ENCODE measurements around the gene WBP2. TPM values are rescaled to one million over a fixed set of nuclear protein-coding genes. Genes with fewer than 3 reads are reported as not detected.

The WBP2 gene
- total RNA-seq, 6 experiments from 2014 or later: 51.4 to 65.5 (median 59.3) TPM

GRCh38 chr17:75806822-75807500 lies 48.2 kb downstream of the WBP2 start:
- Mint-ChIP-seq H3K27ac (no peak overlapping the region), H3K36me3 (ENCODE audit: low read depth) (no peaks in the 10 kb centered on the region), H3K4me3 (no peak overlapping the region)

GRCh38 chr17:75803883-75804282 lies 51.3 kb downstream of the WBP2 start:
- no peaks in the 10 kb centered on the region for H3K9me3 Mint-ChIP-seq
- DNase-seq: no peak
- peaks cover 8% of the 10 kb centered on the region; the same call in 1 of the 2 replicates for H3K36me3 Mint-ChIP-seq (ENCODE audit: low read depth)
- H3K27ac Mint-ChIP-seq: no peak overlapping the region
- no peak for TF ChIP-seq CTCF (IDR thresholded peaks at IDR 0.05)
- no peaks in the 10 kb centered on the region; the same call in 1 of the 2 replicates for H3K27me3 Mint-ChIP-seq (ENCODE audit: insufficient read depth)
- no peak overlapping the region for H3K4me3 Mint-ChIP-seq
- H3K4me1 Mint-ChIP-seq (ENCODE audit: low read depth): no peaks in the 10 kb centered on the region

More at GRCh38 chr17:75806822-75807500, 48.2 kb downstream of the WBP2 start:
- DNase-seq: no peak
- H3K4me1 Mint-ChIP-seq (ENCODE audit: low read depth): no peaks in the 10 kb centered on the region
- H3K27me3 Mint-ChIP-seq (ENCODE audit: insufficient read depth): peaks cover 2% of the 10 kb centered on the region
- no peaks in the 10 kb centered on the region for H3K9me3 Mint-ChIP-seq
- TF ChIP-seq CTCF (IDR thresholded peaks at IDR 0.05): no peak

- H3K9me3 Mint-ChIP-seq: no peaks in the 10 kb centered on the region
- TF ChIP-seq CTCF (IDR thresholded peaks at IDR 0.05): no peak
- H3K27me3 Mint-ChIP-seq (ENCODE audit: insufficient read depth): no peaks in the 10 kb centered on the region
- H3K4me3 Mint-ChIP-seq: no peak overlapping the region
- H3K27ac Mint-ChIP-seq: no peak overlapping the region
- no peak for DNase-seq
- H3K4me1 Mint-ChIP-seq (ENCODE audit: low read depth): no peaks in the 10 kb centered on the region
- peaks cover 8% of the 10 kb centered on the region; the same call in 1 of the 2 replicates for H3K36me3 Mint-ChIP-seq (ENCODE audit: low read depth)
Measured at GRCh38 chr17:75799402-75799801, 55.7 kb downstream of the WBP2 start.

- no peak overlapping the region for H3K27ac Mint-ChIP-seq
- no peak for DNase-seq
- H3K4me1 Mint-ChIP-seq (ENCODE audit: low read depth): peaks cover 14% of the 10 kb centered on the region
- peaks cover 14% of the 10 kb centered on the region; the same call in 1 of the 2 replicates for H3K36me3 Mint-ChIP-seq (ENCODE audit: low read depth)
- no peak for TF ChIP-seq CTCF (IDR thresholded peaks at IDR 0.05)
- no peaks in the 10 kb centered on the region for H3K27me3 Mint-ChIP-seq (ENCODE audit: insufficient read depth)
- no peaks in the 10 kb centered on the region for H3K9me3 Mint-ChIP-seq
- no peak overlapping the region for H3K4me3 Mint-ChIP-seq
Measured at GRCh38 chr17:75795820-75796607, 59.1 kb downstream of the WBP2 start.

Other genes with a start within 250 kb of the WBP2 start
- under 1 TPM in 1 of 6 experiments, not detected in 5; 0.09 TPM for gene SMIM5, start 221.9 kb downstream of the WBP2 start, total RNA-seq (2021; fragmentation: NEBNext Ultra II Directional; extraction: Animal tissue kit (Norgen Biotek cat#: 25700))
- 10 to 100 TPM; 18.7 to 22.6 (median 21.2) TPM for gene RECQL5, start 188.2 kb downstream of the WBP2 start, total RNA-seq (2021; fragmentation: NEBNext Ultra II Directional; extraction: Animal tissue kit (Norgen Biotek cat#: 25700))
- gene SAP30BP, start 188.0 kb downstream of the WBP2 start, total RNA-seq (2021; fragmentation: NEBNext Ultra II Directional; extraction: Animal tissue kit (Norgen Biotek cat#: 25700)): 10 to 100 TPM; 68.4 to 81.5 (median 71.4) TPM
- 1 to 10 TPM in 1 of 6 experiments, under 1 TPM in 4, not detected in 1; 0.28 to 1.0 (median 0.76) TPM for gene ITGB4, start 133.9 kb downstream of the WBP2 start, total RNA-seq (2021; fragmentation: NEBNext Ultra II Directional; extraction: Animal tissue kit (Norgen Biotek cat#: 25700))
- 10 to 100 TPM; 33.8 to 43.2 (median 37.7) TPM for gene GALK1, start 90.1 kb downstream of the WBP2 start, total RNA-seq (2021; fragmentation: NEBNext Ultra II Directional; extraction: Animal tissue kit (Norgen Biotek cat#: 25700))
- 10 to 100 TPM; 12.7 to 18.6 (median 16.2) TPM for gene UNK, start 70.5 kb downstream of the WBP2 start, total RNA-seq (2021; fragmentation: NEBNext Ultra II Directional; extraction: Animal tissue kit (Norgen Biotek cat#: 25700))
- under 1 TPM; 0.17 to 0.78 (median 0.24) TPM for gene UNC13D, start 10.9 kb downstream of the WBP2 start, total RNA-seq (2021; fragmentation: NEBNext Ultra II Directional; extraction: Animal tissue kit (Norgen Biotek cat#: 25700))
- gene TRIM47, start 23.2 kb upstream of the WBP2 start, total RNA-seq (2021; fragmentation: NEBNext Ultra II Directional; extraction: Animal tissue kit (Norgen Biotek cat#: 25700)): 1 to 10 TPM; 1.0 to 2.3 (median 1.5) TPM
- gene TRIM65, start 41.6 kb upstream of the WBP2 start, total RNA-seq (2021; fragmentation: NEBNext Ultra II Directional; extraction: Animal tissue kit (Norgen Biotek cat#: 25700)): 10 to 100 TPM; 10.3 to 12.6 (median 11.0) TPM
- 10 to 100 TPM; 64.9 to 89.8 (median 70.3) TPM for gene MRPL38, start 49.5 kb upstream of the WBP2 start, total RNA-seq (2021; fragmentation: NEBNext Ultra II Directional; extraction: Animal tissue kit (Norgen Biotek cat#: 25700))
- 10 to 100 TPM in 1 of 6 experiments, 1 to 10 TPM in 5; 5.6 to 10.1 (median 6.3) TPM for gene FBF1, start 85.7 kb upstream of the WBP2 start, total RNA-seq (2021; fragmentation: NEBNext Ultra II Directional; extraction: Animal tissue kit (Norgen Biotek cat#: 25700))
- gene ACOX1, start 123.8 kb upstream of the WBP2 start, total RNA-seq (2021; fragmentation: NEBNext Ultra II Directional; extraction: Animal tissue kit (Norgen Biotek cat#: 25700)): 10 to 100 TPM; 40.4 to 47.2 (median 44.5) TPM
- 10 to 100 TPM; 13.3 to 15.4 (median 13.8) TPM for gene TEN1, start 123.9 kb upstream of the WBP2 start, total RNA-seq (2021; fragmentation: NEBNext Ultra II Directional; extraction: Animal tissue kit (Norgen Biotek cat#: 25700))
- gene CDK3, start 145.5 kb upstream of the WBP2 start, total RNA-seq (2021; fragmentation: NEBNext Ultra II Directional; extraction: Animal tissue kit (Norgen Biotek cat#: 25700)): 1 to 10 TPM; 1.9 to 2.9 (median 2.1) TPM
- not detected for gene EVPL, start 172.0 kb upstream of the WBP2 start, total RNA-seq (2021; fragmentation: NEBNext Ultra II Directional; extraction: Animal tissue kit (Norgen Biotek cat#: 25700))
- gene SRP68, start 217.2 kb upstream of the WBP2 start, total RNA-seq (2021; fragmentation: NEBNext Ultra II Directional; extraction: Animal tissue kit (Norgen Biotek cat#: 25700)): 100 to 1,000 TPM in 3 of 6 experiments, 10 to 100 TPM in 3; 95.3 to 104 (median 100.0) TPM
- gene GALR2, start 219.4 kb upstream of the WBP2 start, total RNA-seq (2021; fragmentation: NEBNext Ultra II Directional; extraction: Animal tissue kit (Norgen Biotek cat#: 25700)): under 1 TPM in 5 of 6 experiments, not detected in 1; 0.14 to 0.33 (median 0.15) TPM
- gene ZACN, start 223.8 kb upstream of the WBP2 start, total RNA-seq (2021; fragmentation: NEBNext Ultra II Directional; extraction: Animal tissue kit (Norgen Biotek cat#: 25700)): under 1 TPM in 2 of 6 experiments, not detected in 4; 0.23 to 0.26 TPM
- gene EXOC7, start 248.5 kb upstream of the WBP2 start, total RNA-seq (2021; fragmentation: NEBNext Ultra II Directional; extraction: Animal tissue kit (Norgen Biotek cat#: 25700)): 100 to 1,000 TPM; 134 to 157 (median 144) TPM